Measurements from ENCODE around the gene RYR1.
"Not testable (repeated sequence)": the region's sequence is repeated elsewhere in the genome, so short reads cannot be mapped to it uniquely, and the experiment has no call there.

Gene RYR1

GRCh38 chr19:38556521-38557174 lies 123.2 kb downstream of the RYR1 start:
- H3K27ac ChIP-seq (ENCODE audit: low read depth, low read length, severe bottlenecking) = no peak overlapping the region
- H3K4me1 ChIP-seq (ENCODE audit: control insufficient read depth, insufficient read depth, low read length, poor library complexity, severe bottlenecking) = no peaks in the 10 kb centered on the region
- WGBS, 2 experiments (ENCODE audit: insufficient coverage in 2 of 2) = 89 to 97% methylated on average over 4 to 5 of the region's 7 CpGs
- no peaks in the 10 kb centered on the region for H3K36me3 ChIP-seq (ENCODE audit: control insufficient read depth, insufficient read depth, low read length)
- H3K9me3 ChIP-seq (ENCODE audit: control insufficient read depth, low read length) = no peaks in the 10 kb centered on the region
- no peak overlapping the region for H3K4me3 ChIP-seq (ENCODE audit: extremely low read depth, insufficient read depth, low read length, poor library complexity, severe bottlenecking)

GRCh38 chr19:38557205-38557799 lies 123.8 kb downstream of the RYR1 start:
- Histone ChIP-seq H3K4me1 (ENCODE audit: control insufficient read depth, insufficient read depth, low read length, poor library complexity, severe bottlenecking) (no peaks in the 10 kb centered on the region), H3K4me3 (ENCODE audit: extremely low read depth, insufficient read depth, low read length, poor library complexity, severe bottlenecking) (no peak overlapping the region)
- 92 to 94% methylated on average over 9 to 10 of the region's 12 CpGs for WGBS, 2 experiments (ENCODE audit: insufficient coverage in 2 of 2)

GRCh38 chr19:38558933-38559332 lies 125.4 kb downstream of the RYR1 start:
- 81 to 95% methylated on average over 2 to 6 of the region's 7 CpGs for WGBS, 2 experiments (ENCODE audit: insufficient coverage in 2 of 2)
- not testable (repeated sequence) for H3K27ac ChIP-seq (ENCODE audit: low read depth, low read length, severe bottlenecking)

More at GRCh38 chr19:38557205-38557799, 123.8 kb downstream of the RYR1 start:
- no peaks in the 10 kb centered on the region for H3K9me3 ChIP-seq (ENCODE audit: control insufficient read depth, low read length)
- no peaks in the 10 kb centered on the region for H3K36me3 ChIP-seq (ENCODE audit: control insufficient read depth, insufficient read depth, low read length)
- H3K27ac ChIP-seq (ENCODE audit: low read depth, low read length, severe bottlenecking) = no peak overlapping the region

GRCh38 chr19:38559428-38560401 lies 126.2 kb downstream of the RYR1 start:
- no peak overlapping the region for H3K27ac ChIP-seq (ENCODE audit: low read depth, low read length, severe bottlenecking)
- 87% methylated on average over 9 of the region's 13 CpGs for WGBS, 2 experiments (ENCODE audit: insufficient coverage in 2 of 2)

More at GRCh38 chr19:38558933-38559332, 125.4 kb downstream of the RYR1 start:
- not testable (repeated sequence) for H3K36me3 ChIP-seq (ENCODE audit: control insufficient read depth, insufficient read depth, low read length); H3K9me3 ChIP-seq (ENCODE audit: control insufficient read depth, low read length); H3K4me3 ChIP-seq (ENCODE audit: extremely low read depth, insufficient read depth, low read length, poor library complexity, severe bottlenecking); H3K4me1 ChIP-seq (ENCODE audit: control insufficient read depth, insufficient read depth, low read length, poor library complexity, severe bottlenecking)

GRCh38 chr19:38561053-38561606 lies 127.6 kb downstream of the RYR1 start:
- Histone ChIP-seq H3K4me1 (ENCODE audit: control insufficient read depth, insufficient read depth, low read length, poor library complexity, severe bottlenecking) (no peaks in the 10 kb centered on the region), H3K36me3 (ENCODE audit: control insufficient read depth, insufficient read depth, low read length) (no peaks in the 10 kb centered on the region), H3K27ac (ENCODE audit: low read depth, low read length, severe bottlenecking) (no peak overlapping the region), H3K9me3 (ENCODE audit: control insufficient read depth, low read length) (no peaks in the 10 kb centered on the region), H3K4me3 (ENCODE audit: extremely low read depth, insufficient read depth, low read length, poor library complexity, severe bottlenecking) (no peak overlapping the region)
- 92 to 95% methylated on average over 33 to 42 of the region's 42 CpGs for WGBS, 2 experiments (ENCODE audit: insufficient coverage in 2 of 2)

More at GRCh38 chr19:38559428-38560401, 126.2 kb downstream of the RYR1 start:
- no peaks in the 10 kb centered on the region for H3K4me1 ChIP-seq (ENCODE audit: control insufficient read depth, insufficient read depth, low read length, poor library complexity, severe bottlenecking)
- H3K4me3 ChIP-seq (ENCODE audit: extremely low read depth, insufficient read depth, low read length, poor library complexity, severe bottlenecking) = no peak overlapping the region
- H3K9me3 ChIP-seq (ENCODE audit: control insufficient read depth, low read length) = no peaks in the 10 kb centered on the region
- H3K36me3 ChIP-seq (ENCODE audit: control insufficient read depth, insufficient read depth, low read length) = no peaks in the 10 kb centered on the region

- WGBS, 2 experiments (ENCODE audit: insufficient coverage in 2 of 2) = 89 to 92% methylated on average over 10 to 11 of the region's 11 CpGs
- Histone ChIP-seq H3K4me3 (ENCODE audit: extremely low read depth, insufficient read depth, low read length, poor library complexity, severe bottlenecking) (no peak overlapping the region), H3K4me1 (ENCODE audit: control insufficient read depth, insufficient read depth, low read length, poor library complexity, severe bottlenecking) (no peaks in the 10 kb centered on the region), H3K9me3 (ENCODE audit: control insufficient read depth, low read length) (no peaks in the 10 kb centered on the region), H3K27ac (ENCODE audit: low read depth, low read length, severe bottlenecking) (no peak overlapping the region), H3K36me3 (ENCODE audit: control insufficient read depth, insufficient read depth, low read length) (no peaks in the 10 kb centered on the region)
Measured at GRCh38 chr19:38561658-38562057, 128.2 kb downstream of the RYR1 start.

GRCh38 chr19:38562096-38562495 lies 128.6 kb downstream of the RYR1 start:
- Histone ChIP-seq H3K4me1 (ENCODE audit: control insufficient read depth, insufficient read depth, low read length, poor library complexity, severe bottlenecking) (no peaks in the 10 kb centered on the region), H3K9me3 (ENCODE audit: control insufficient read depth, low read length) (no peaks in the 10 kb centered on the region), H3K27ac (ENCODE audit: low read depth, low read length, severe bottlenecking) (no peak overlapping the region), H3K36me3 (ENCODE audit: control insufficient read depth, insufficient read depth, low read length) (no peaks in the 10 kb centered on the region), H3K4me3 (ENCODE audit: extremely low read depth, insufficient read depth, low read length, poor library complexity, severe bottlenecking) (no peak overlapping the region)
- WGBS, 2 experiments (ENCODE audit: insufficient coverage in 2 of 2) = 81 to 98% methylated on average over 5 to 6 of the region's 6 CpGs

- Histone ChIP-seq H3K27ac (ENCODE audit: low read depth, low read length, severe bottlenecking) (no peak overlapping the region), H3K36me3 (ENCODE audit: control insufficient read depth, insufficient read depth, low read length) (no peaks in the 10 kb centered on the region), H3K4me1 (ENCODE audit: control insufficient read depth, insufficient read depth, low read length, poor library complexity, severe bottlenecking) (no peaks in the 10 kb centered on the region), H3K9me3 (ENCODE audit: control insufficient read depth, low read length) (no peaks in the 10 kb centered on the region), H3K4me3 (ENCODE audit: extremely low read depth, insufficient read depth, low read length, poor library complexity, severe bottlenecking) (no peak overlapping the region)
- WGBS, 2 experiments (ENCODE audit: insufficient coverage in 2 of 2) = 96 to 99% methylated on average over 8 to 9 of the region's 9 CpGs
Measured at GRCh38 chr19:38563475-38563874, 130.0 kb downstream of the RYR1 start.

GRCh38 chr19:38564981-38565690 lies 131.6 kb downstream of the RYR1 start:
- Histone ChIP-seq H3K9me3 (ENCODE audit: control insufficient read depth, low read length) (no peaks in the 10 kb centered on the region), H3K36me3 (ENCODE audit: control insufficient read depth, insufficient read depth, low read length) (no peaks in the 10 kb centered on the region), H3K27ac (ENCODE audit: low read depth, low read length, severe bottlenecking) (no peak overlapping the region), H3K4me1 (ENCODE audit: control insufficient read depth, insufficient read depth, low read length, poor library complexity, severe bottlenecking) (no peaks in the 10 kb centered on the region), H3K4me3 (ENCODE audit: extremely low read depth, insufficient read depth, low read length, poor library complexity, severe bottlenecking) (peak overlapping the region; percentile 14)
- 28 to 32% methylated on average over 54 to 79 of the region's 111 CpGs for WGBS, 2 experiments (ENCODE audit: insufficient coverage in 2 of 2)

- Histone ChIP-seq H3K4me1 (ENCODE audit: control insufficient read depth, insufficient read depth, low read length, poor library complexity, severe bottlenecking) (no peaks in the 10 kb centered on the region), H3K27ac (ENCODE audit: low read depth, low read length, severe bottlenecking) (no peak overlapping the region), H3K36me3 (ENCODE audit: control insufficient read depth, insufficient read depth, low read length) (no peaks in the 10 kb centered on the region), H3K4me3 (ENCODE audit: extremely low read depth, insufficient read depth, low read length, poor library complexity, severe bottlenecking) (peak overlapping the region; percentile 14), H3K9me3 (ENCODE audit: control insufficient read depth, low read length) (no peaks in the 10 kb centered on the region)
- 84 to 96% methylated on average over 14 to 20 of the region's 21 CpGs for WGBS, 2 experiments (ENCODE audit: insufficient coverage in 2 of 2)
Measured at GRCh38 chr19:38565691-38566105, 132.2 kb downstream of the RYR1 start.

Data from mesodermal cell (in vitro differentiated cells).